ENCODE data around the gene CYP27B1. TPM values are rescaled to one million over a fixed set of nuclear protein-coding genes. Genes with fewer than 3 reads are reported as not detected.
"Not testable (repeated sequence)": the region's sequence is repeated elsewhere in the genome, so short reads cannot be mapped to it uniquely, and the experiment has no call there.

The CYP27B1 gene
- total and polyA plus RNA-seq, 7 experiments from 2014 or later: 0.20 to 2.6 (median 1.6) TPM; not detected in 1

DNA sequence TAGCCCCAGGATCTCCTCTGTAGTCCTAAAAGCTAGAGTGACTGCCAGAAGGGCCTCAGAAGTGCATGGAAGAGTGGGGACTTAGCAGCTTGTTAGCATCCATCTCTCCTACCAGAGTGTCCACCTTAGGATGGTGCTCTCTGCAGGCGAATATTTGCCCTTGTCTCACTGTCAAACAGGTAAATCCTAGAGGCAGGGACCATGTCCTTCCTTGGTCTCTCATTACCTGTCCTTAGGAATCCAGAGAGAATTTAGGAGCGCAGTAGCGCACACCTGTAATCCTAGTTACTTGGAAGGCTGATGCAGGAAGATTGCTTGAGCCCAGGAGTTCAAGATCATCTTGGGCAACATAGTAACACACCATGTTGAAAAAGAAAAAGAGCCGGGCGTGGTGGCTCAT is 49.7 kb downstream of the CYP27B1 start:
- intact Hi-C loops (cut with micrococcal nuclease): no loop called here

DNA sequence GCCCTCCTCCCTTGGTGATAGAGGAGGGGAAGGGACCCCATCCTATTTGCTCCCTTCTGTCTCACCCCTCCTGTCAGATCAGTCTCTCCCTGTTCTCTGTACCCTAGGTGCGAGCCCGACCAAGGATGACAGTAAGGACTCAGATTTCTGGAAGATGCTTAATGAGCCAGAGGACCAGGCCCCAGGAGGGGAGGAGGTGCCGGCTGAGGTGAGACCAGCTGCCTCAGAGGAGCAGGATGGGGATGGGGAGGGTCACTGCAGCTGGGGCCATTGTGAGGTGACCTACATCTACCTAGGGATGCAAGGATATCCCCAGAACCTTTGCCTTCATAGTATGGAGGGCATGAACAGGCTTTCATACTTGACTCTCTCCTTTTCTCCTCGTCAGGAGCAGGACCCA is 50.6 kb downstream of the CYP27B1 start:
- Mint-ChIP-seq H3K27me3 (no peaks in the 10 kb centered on the region), H3K36me3 (peaks cover 10 to 35% (median 28%) of the 10 kb centered on the region in 5 donors), H3K4me1 (peaks cover 0 to 8% (median 0%) of the 10 kb centered on the region in 7 donors), H3K9me3 (no peaks in the 10 kb centered on the region), H3K27ac (peak overlapping the region in 2 of 9 donors; percentile 8 to 36), H3K4me3 (no peak overlapping the region)
- Histone ChIP-seq H3K27me3 (ENCODE audit: control insufficient read depth in 2 of 2, insufficient read depth in 2 of 2, low read length in 2 of 2) (no peaks in the 10 kb centered on the region), H3K36me3 (ENCODE audit: control insufficient read depth in 2 of 3, insufficient read depth in 3 of 3, low read length in 3 of 3) (peaks cover 15 to 80% (median 18%) of the 10 kb centered on the region in 3 experiments), H3K4me1 (ENCODE audit: control insufficient read depth in 2 of 2, insufficient read depth in 2 of 2, low read length in 2 of 2) (no peaks in the 10 kb centered on the region), H3K4me3 (ENCODE audit: low read length) (no peak overlapping the region), H3K9me3 (ENCODE audit: control insufficient read depth in 2 of 3, low read length in 3 of 3) (no peaks in the 10 kb centered on the region), H3K27ac (ENCODE audit: low read depth, low read length) (no peak overlapping the region)
- ATAC-seq (no peak), DNase-seq (no peak)
- ChIA-PET POLR2A (interaction anchor here (1.0 to 1.2 kb wide), 3 partner anchors 9 to 30 kb away, joined by 3 to 4 read pairs (median 3); no protein-coding TSS in a partner anchor), CTCF (interaction anchor here (0.6 kb wide), 1 partner anchor 502 kb away, joined by 3 read pairs; no protein-coding TSS in a partner anchor)
- intact Hi-C loops (cut with micrococcal nuclease): no loop called here

More for the DNA sequence above, 49.7 kb downstream of the CYP27B1 start:
- CTCF ChIA-PET: interaction anchor here (0.6 kb wide), 1 partner anchor 503 kb away, joined by 3 read pairs; no protein-coding TSS in a partner anchor
- Histone ChIP-seq H3K27me3 (ENCODE audit: control insufficient read depth in 2 of 2, insufficient read depth in 2 of 2, low read length in 2 of 2) (no peaks in the 10 kb centered on the region), H3K4me1 (ENCODE audit: control insufficient read depth in 2 of 2, insufficient read depth in 2 of 2, low read length in 2 of 2) (no peaks in the 10 kb centered on the region), H3K36me3 (ENCODE audit: control insufficient read depth in 2 of 3, insufficient read depth in 3 of 3, low read length in 3 of 3) (peaks cover 15 to 81% (median 18%) of the 10 kb centered on the region in 3 experiments), H3K27ac (ENCODE audit: low read depth, low read length) (no peak overlapping the region), H3K9me3 (ENCODE audit: control insufficient read depth in 2 of 3, low read length in 3 of 3) (no peaks in the 10 kb centered on the region), H3K4me3 (ENCODE audit: low read length) (no peak overlapping the region)
- DNase-seq (no peak), ATAC-seq (no peak)
- Mint-ChIP-seq H3K4me3 (no peak overlapping the region), H3K27me3 (no peaks in the 10 kb centered on the region), H3K27ac (peak overlapping the region in 1 of 9 donors; percentile 31), H3K4me1 (peaks cover 0 to 15% (median 4%) of the 10 kb centered on the region in 7 donors), H3K36me3 (peaks cover 10 to 27% (median 20%) of the 10 kb centered on the region in 5 donors), H3K9me3 (no peaks in the 10 kb centered on the region)
- POLR2A ChIA-PET: no interaction called here

DNA sequence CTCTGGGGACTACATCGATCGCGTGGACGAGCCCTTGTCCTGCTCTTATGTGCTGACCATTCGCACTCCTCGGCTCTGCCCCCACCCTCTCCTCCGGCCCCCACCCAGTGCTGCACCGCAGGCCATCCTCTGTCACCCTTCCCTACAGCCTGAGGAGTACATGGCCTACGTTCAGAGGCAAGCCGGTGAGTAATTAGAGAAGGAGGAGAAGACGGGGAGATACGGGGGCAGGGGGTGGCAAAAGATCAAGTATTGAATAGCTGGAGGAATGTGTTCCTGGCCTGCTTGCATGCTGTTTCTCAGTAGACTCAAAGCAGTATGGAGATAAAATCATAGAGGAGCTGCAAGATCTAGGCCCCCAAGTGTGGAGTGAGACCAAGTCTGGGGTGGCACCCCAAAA is 51.1 kb downstream of the CYP27B1 start:
- no peaks in the 10 kb centered on the region for H3K27me3 ChIP-seq (ENCODE audit: control insufficient read depth in 2 of 2, insufficient read depth in 2 of 2, low read length in 2 of 2)
- peaks cover 15 to 74% (median 18%) of the 10 kb centered on the region in 3 experiments for H3K36me3 ChIP-seq (ENCODE audit: control insufficient read depth in 2 of 3, insufficient read depth in 3 of 3, low read length in 3 of 3)
- intact Hi-C loops (cut with micrococcal nuclease): no loop called here
- ChIA-PET CTCF (no interaction called here), POLR2A (interaction anchor here (0.6 to 1.2 kb wide), 5 partner anchors 8 to 29 kb away, joined by 3 to 4 read pairs (median 3); partner anchors contain the start of genes AGAP2 and OS9)
- peaks cover 0 to 8% (median 0%) of the 10 kb centered on the region in 7 donors for H3K4me1 Mint-ChIP-seq
- H3K9me3 ChIP-seq (ENCODE audit: control insufficient read depth in 2 of 3, low read length in 3 of 3): no peaks in the 10 kb centered on the region
- no peak for DNase-seq
- H3K4me3 ChIP-seq (ENCODE audit: low read length): no peak overlapping the region
- no peak for ATAC-seq
- H3K4me1 ChIP-seq (ENCODE audit: control insufficient read depth in 2 of 2, insufficient read depth in 2 of 2, low read length in 2 of 2): no peaks in the 10 kb centered on the region
- no peak overlapping the region for H3K27ac ChIP-seq (ENCODE audit: low read depth, low read length)
- H3K27me3 Mint-ChIP-seq: no peaks in the 10 kb centered on the region
- no peak overlapping the region for H3K4me3 Mint-ChIP-seq
- H3K27ac Mint-ChIP-seq: peak overlapping the region in 2 of 9 donors; percentile 48 to 56
- H3K36me3 Mint-ChIP-seq: peaks cover 10 to 39% (median 32%) of the 10 kb centered on the region in 5 donors
- H3K9me3 Mint-ChIP-seq: no peaks in the 10 kb centered on the region

DNA sequence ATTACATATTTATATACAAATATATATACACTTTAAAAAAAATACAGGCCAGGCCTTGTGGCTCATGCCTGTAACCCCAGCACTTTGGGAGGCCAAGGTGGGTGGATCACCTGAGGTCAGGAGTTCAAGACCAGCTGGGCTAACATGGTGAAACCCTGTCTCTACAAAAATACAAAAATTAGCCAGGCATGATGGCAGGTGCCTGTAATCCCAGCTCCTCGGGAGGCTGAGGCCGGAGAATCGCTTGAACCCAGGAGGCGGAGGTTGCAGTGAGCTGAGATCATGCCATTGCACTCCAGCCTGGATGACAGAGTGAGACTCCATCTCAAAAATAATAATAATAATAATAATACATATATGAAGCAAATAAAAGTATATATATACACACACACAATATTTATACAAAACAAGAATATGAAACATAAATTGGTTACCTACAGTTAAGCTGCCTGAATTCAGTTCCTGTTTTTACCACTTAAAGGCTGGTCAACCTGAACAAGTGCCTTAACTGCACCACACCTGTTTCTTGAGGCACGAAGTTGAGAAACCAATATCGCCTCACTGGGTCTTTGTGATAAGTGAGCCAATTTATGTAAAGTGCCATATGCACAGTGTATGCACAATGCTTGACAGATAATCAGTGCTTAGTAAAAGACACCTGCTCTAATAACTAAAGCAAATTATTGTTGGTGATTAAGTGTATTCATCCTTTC is 51.7 kb downstream of the CYP27B1 start:
- H3K4me3 ChIP-seq (ENCODE audit: low read length); H3K9me3 Mint-ChIP-seq; H3K27me3 Mint-ChIP-seq; H3K9me3 ChIP-seq (ENCODE audit: control insufficient read depth in 2 of 3, low read length in 3 of 3); DNase-seq; intact Hi-C loops (cut with micrococcal nuclease); H3K27me3 ChIP-seq (ENCODE audit: control insufficient read depth in 2 of 2, insufficient read depth in 2 of 2, low read length in 2 of 2); H3K27ac ChIP-seq (ENCODE audit: low read depth, low read length); H3K4me1 Mint-ChIP-seq; CTCF ChIA-PET; H3K4me3 Mint-ChIP-seq; ATAC-seq; H3K4me1 ChIP-seq (ENCODE audit: control insufficient read depth in 2 of 2, insufficient read depth in 2 of 2, low read length in 2 of 2): not testable (repeated sequence)
- POLR2A ChIA-PET: interaction anchor here (0.6 to 1.2 kb wide), 4 partner anchors 8 to 24 kb away, joined by 3 read pairs; partner anchors contain the start of genes AGAP2 and OS9
- Mint-ChIP-seq H3K27ac (peak overlapping the region in 2 of 9 donors; percentile 48 to 56), H3K36me3 (peaks cover 10 to 42% (median 33%) of the 10 kb centered on the region in 5 donors)
- H3K36me3 ChIP-seq (ENCODE audit: control insufficient read depth in 2 of 3, insufficient read depth in 3 of 3, low read length in 3 of 3): peaks cover 15 to 69% (median 18%) of the 10 kb centered on the region in 3 experiments

DNA sequence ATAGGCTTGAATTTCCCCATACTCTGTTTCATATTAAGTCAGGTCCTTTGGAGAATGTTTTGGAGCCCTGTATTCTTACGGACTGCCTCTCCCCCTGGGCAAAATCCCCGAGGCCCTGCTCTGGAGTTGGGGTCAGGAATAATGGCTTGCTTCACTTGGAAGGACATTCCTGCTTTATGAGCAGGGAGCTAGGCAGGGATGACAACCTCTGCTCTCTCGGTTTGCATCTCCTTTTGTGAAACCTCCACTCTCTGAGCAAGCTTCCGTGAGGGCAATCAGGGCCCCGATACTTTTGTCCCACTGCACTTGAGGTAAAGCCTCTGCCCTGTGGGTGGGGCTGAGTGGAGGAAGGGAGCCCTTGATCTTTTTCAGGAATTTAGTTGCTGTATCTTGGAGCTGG is 53.7 kb downstream of the CYP27B1 start:
- POLR2A ChIA-PET: interaction anchor here (0.6 to 1.3 kb wide), 2 partner anchors 12 to 13 kb away, joined by 3 read pairs; no protein-coding TSS in a partner anchor
- no peaks in the 10 kb centered on the region for H3K4me1 ChIP-seq (ENCODE audit: control insufficient read depth in 2 of 2, insufficient read depth in 2 of 2, low read length in 2 of 2)
- ATAC-seq: no peak
- Mint-ChIP-seq H3K27me3 (no peaks in the 10 kb centered on the region), H3K36me3 (peaks cover 3 to 31% (median 23%) of the 10 kb centered on the region in 5 donors), H3K4me1 (peaks cover 0 to 10% (median 7%) of the 10 kb centered on the region in 7 donors), H3K9me3 (no peaks in the 10 kb centered on the region), H3K4me3 (no peak overlapping the region), H3K27ac (no peak overlapping the region)
- no peaks in the 10 kb centered on the region for H3K27me3 ChIP-seq (ENCODE audit: control insufficient read depth in 2 of 2, insufficient read depth in 2 of 2, low read length in 2 of 2)
- no peak overlapping the region for H3K4me3 ChIP-seq (ENCODE audit: low read length)
- no peak overlapping the region for H3K27ac ChIP-seq (ENCODE audit: low read depth, low read length)
- H3K36me3 ChIP-seq (ENCODE audit: control insufficient read depth in 2 of 3, insufficient read depth in 3 of 3, low read length in 3 of 3): peaks cover 10 to 53% (median 19%) of the 10 kb centered on the region in 3 experiments
- CTCF ChIA-PET: no interaction called here
- no peaks in the 10 kb centered on the region for H3K9me3 ChIP-seq (ENCODE audit: control insufficient read depth in 2 of 3, low read length in 3 of 3)
- DNase-seq: no peak
- intact Hi-C loops (cut with micrococcal nuclease): no loop called here

GRCh38 chr12:57712701-57713100 is 54.2 kb downstream of the CYP27B1 start:
- no peaks in the 10 kb centered on the region for H3K9me3 Mint-ChIP-seq
- Histone ChIP-seq H3K4me1 (ENCODE audit: control insufficient read depth in 2 of 2, insufficient read depth in 2 of 2, low read length in 2 of 2) (no peaks in the 10 kb centered on the region), H3K36me3 (ENCODE audit: control insufficient read depth in 2 of 3, insufficient read depth in 3 of 3, low read length in 3 of 3) (peaks cover 7 to 48% (median 14%) of the 10 kb centered on the region in 3 experiments), H3K9me3 (ENCODE audit: control insufficient read depth in 2 of 3, low read length in 3 of 3) (no peaks in the 10 kb centered on the region), H3K27me3 (ENCODE audit: control insufficient read depth in 2 of 2, insufficient read depth in 2 of 2, low read length in 2 of 2) (no peaks in the 10 kb centered on the region), H3K27ac (ENCODE audit: low read depth, low read length) (no peak overlapping the region), H3K4me3 (ENCODE audit: low read length) (no peak overlapping the region)
- ChIA-PET POLR2A (interaction anchor here (1.3 kb wide), 1 partner anchor 14 kb away, joined by 3 read pairs; no protein-coding TSS in a partner anchor), CTCF (no interaction called here)
- H3K27ac Mint-ChIP-seq: peak overlapping the region in 2 of 9 donors; percentile 5 to 32
- DNase-seq (no peak), ATAC-seq (no peak)
- no peak overlapping the region for H3K4me3 Mint-ChIP-seq
- peaks cover 0 to 10% (median 7%) of the 10 kb centered on the region in 7 donors for H3K4me1 Mint-ChIP-seq
- intact Hi-C loops (cut with micrococcal nuclease): no loop called here
- H3K36me3 Mint-ChIP-seq: peaks cover 3 to 27% (median 19%) of the 10 kb centered on the region in 5 donors
- H3K27me3 Mint-ChIP-seq: no peaks in the 10 kb centered on the region
